Ectodermal cell (in vitro differentiated cells): ENCODE data around the gene PLEKHA1.

Experiments used
- H3K27ac ChIP-seq: 2 replicates; pipeline ENCODE4 v1.7.0; 2013; ENCODE audit warnings: mild to moderate bottlenecking, low read depth, low read length; ENCODE audit not compliant: insufficient read depth, poor library complexity, severe bottlenecking
- H3K27me3 ChIP-seq: 2 replicates; pipeline ENCODE4 v1.7.0; 2013; ENCODE audit warnings: mild to moderate bottlenecking, low read length; ENCODE audit not compliant: insufficient read depth, control insufficient read depth, poor library complexity, severe bottlenecking
- H3K36me3 ChIP-seq: one replicate; pipeline ENCODE4 v1.7.0; 2013; ENCODE audit warnings: low read length; ENCODE audit not compliant: control insufficient read depth, insufficient read depth
- H3K4me1 ChIP-seq: one replicate; pipeline ENCODE4 v1.7.0; 2013; ENCODE audit warnings: low read length; ENCODE audit not compliant: control insufficient read depth, insufficient read depth
- H3K4me3 ChIP-seq: 2 replicates; pipeline ENCODE4 v1.7.0; 2013; ENCODE audit warnings: low read depth, low read length, control low read depth; ENCODE audit not compliant: insufficient read depth
- H3K9me3 ChIP-seq: 2 replicates; pipeline ENCODE4 v1.7.0; 2013; ENCODE audit warnings: mild to moderate bottlenecking, low read length, moderate library complexity; ENCODE audit not compliant: control insufficient read depth
- WGBS, 2 experiments: methylation state at CpG; one replicate each; pipeline ENCODE4 v1.1.7; 2013; ENCODE audit warnings: missing lambda C conversion rate in 2 of 2; 5-methylcytosine and 5-hydroxymethylcytosine counted together

PLEKHA1 gene

DNA sequence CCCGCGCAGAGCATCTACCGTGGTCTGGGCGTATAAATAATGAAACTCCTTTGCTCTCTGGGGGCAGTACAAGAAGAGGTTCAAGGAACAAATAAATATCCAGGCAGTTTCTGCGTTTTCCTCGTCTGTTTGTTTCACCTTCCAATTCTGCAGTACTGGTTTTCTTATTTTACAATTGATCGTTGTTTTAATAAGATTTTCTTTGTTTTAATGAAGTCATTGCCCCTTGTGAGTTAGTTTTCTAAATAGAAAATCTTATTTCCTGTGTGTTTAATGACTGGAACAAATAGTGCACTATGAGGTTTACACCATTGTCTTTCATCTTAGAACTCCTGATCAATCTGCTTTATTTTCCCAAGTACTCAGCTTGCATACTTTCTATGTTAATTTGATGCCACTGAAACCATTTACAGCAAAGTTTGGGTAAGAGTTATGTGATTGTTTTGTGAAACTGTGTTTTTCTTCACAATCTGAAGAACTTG, 1.2 kb downstream of the PLEKHA1 start:
- no peak overlapping the region for H3K27ac ChIP-seq
- peak overlapping the region; percentile 54 for H3K4me3 ChIP-seq
- no peaks in the 10 kb centered on the region for H3K9me3 ChIP-seq
- 22 to 24% methylated on average over 7 of the region's 7 CpGs for WGBS, 2 experiments
- H3K36me3 ChIP-seq: no peaks in the 10 kb centered on the region
- peaks cover 4% of the 10 kb centered on the region for H3K4me1 ChIP-seq
- H3K27me3 ChIP-seq: peaks cover 24% of the 10 kb centered on the region

DNA sequence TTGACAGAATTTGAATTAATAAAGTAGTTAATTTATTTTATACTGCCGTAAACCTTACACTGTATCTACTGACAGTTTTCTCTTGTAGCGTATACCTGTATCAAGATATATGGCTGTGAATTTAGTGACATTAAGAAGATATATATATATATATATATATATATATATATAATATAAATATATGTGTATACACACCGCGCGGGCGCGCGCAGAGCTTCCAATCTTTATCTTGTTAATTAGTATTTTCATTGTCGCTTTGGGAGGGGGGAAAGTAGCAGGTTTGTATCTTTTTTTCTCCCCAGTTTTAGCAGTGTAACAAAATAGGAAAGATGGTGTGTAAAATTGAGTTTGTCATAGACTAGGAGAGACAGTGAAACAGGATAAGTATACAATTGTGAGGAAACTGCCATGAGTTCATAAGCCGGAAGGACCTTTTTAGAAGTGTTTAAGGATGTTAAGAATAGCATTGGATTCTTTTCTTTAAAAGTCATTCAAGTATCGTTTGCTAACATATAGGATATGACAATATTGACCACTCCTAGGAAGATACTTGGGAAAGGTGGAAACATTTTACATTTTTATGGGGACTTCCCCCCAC, 2.0 kb downstream of the PLEKHA1 start:
- Histone ChIP-seq H3K27me3 (peaks cover 24% of the 10 kb centered on the region), H3K9me3 (no peaks in the 10 kb centered on the region), H3K36me3 (no peaks in the 10 kb centered on the region), H3K4me3 (no peak overlapping the region), H3K4me1 (peaks cover 4% of the 10 kb centered on the region), H3K27ac (no peak overlapping the region)
- WGBS, 2 experiments: 92 to 97% methylated on average over 7 to 9 of the region's 11 CpGs

DNA sequence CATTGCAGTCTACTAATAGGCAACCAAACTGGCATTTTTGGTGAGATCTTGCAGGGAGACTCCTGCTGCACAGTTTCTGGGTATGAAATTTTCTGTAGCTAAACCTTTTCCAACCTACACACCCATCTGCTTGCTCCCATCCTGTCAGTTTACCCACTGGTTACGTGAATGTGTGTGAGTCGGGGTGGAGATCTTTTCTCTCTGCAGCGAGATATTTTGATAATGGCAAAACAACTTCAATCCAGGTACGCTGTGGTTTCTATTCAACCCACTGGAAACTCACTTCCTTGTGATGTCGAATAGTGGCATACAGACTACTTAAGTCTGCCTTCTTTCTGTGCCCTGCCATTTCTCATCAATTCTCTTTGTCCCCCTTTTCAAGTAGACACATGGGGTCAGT, 4.5 kb downstream of the PLEKHA1 start:
- H3K27ac ChIP-seq: no peak overlapping the region
- H3K9me3 ChIP-seq: no peaks in the 10 kb centered on the region
- peaks cover 9% of the 10 kb centered on the region for H3K27me3 ChIP-seq
- H3K4me3 ChIP-seq: no peak overlapping the region
- WGBS, 2 experiments: 95 to 97% methylated on average over 5 of the region's 5 CpGs
- no peaks in the 10 kb centered on the region for H3K36me3 ChIP-seq
- H3K4me1 ChIP-seq: no peaks in the 10 kb centered on the region

- peaks cover 7% of the 10 kb centered on the region for H3K27me3 ChIP-seq
- no peaks in the 10 kb centered on the region for H3K9me3 ChIP-seq
- 96 to 100% methylated on average over 1 to 2 of the region's 2 CpGs for WGBS, 2 experiments
- H3K4me1 ChIP-seq: no peaks in the 10 kb centered on the region
- H3K4me3 ChIP-seq: no peak overlapping the region
- H3K36me3 ChIP-seq: no peaks in the 10 kb centered on the region
- no peak overlapping the region for H3K27ac ChIP-seq
Measured at GRCh38 chr10:122379537-122379936, 5.0 kb downstream of the PLEKHA1 start.

DNA sequence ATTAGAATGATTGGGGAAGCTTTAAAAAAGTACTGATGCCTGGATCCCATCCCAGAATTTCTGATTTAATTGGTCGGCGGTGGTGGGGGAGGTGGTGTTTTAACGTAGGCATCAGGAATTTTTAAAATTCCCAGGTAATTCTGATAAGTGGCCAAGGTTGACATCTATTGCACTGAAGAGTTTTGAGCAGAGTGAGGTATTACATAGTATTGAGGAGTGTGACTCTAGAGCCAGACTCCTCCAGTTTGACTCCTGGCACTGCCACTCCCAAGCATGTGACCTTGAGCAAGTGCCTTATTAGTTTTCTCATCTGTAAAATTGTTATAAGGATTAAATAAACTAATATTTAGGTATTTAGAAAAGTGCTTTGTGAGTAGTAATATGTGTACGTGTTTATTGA, 6.2 kb downstream of the PLEKHA1 start:
- peaks cover 1% of the 10 kb centered on the region for H3K27me3 ChIP-seq
- no peak overlapping the region for H3K27ac ChIP-seq
- WGBS, 2 experiments: 93 to 96% methylated on average over 4 of the region's 4 CpGs
- no peaks in the 10 kb centered on the region for H3K36me3 ChIP-seq
- no peaks in the 10 kb centered on the region for H3K9me3 ChIP-seq
- no peaks in the 10 kb centered on the region for H3K4me1 ChIP-seq
- no peak overlapping the region for H3K4me3 ChIP-seq

DNA sequence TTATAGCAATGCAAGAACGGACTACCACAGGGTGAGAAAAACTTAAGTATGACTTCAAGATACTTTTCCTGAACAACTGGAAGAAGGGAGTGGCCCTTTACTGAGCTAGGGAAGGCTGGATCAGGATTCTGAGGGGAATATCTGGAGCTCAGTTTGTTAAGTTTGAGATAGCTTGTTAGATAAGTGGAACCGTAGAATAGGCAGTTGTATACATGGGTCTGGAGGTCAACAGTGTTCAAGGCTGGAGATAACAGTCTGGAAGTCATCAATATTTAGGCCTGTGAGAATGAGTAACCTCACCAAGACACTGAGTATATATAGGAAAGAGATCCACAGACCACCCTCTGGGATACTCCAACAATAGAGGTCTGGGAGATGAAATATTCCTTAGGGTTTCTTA, 7.2 kb downstream of the PLEKHA1 start:
- Histone ChIP-seq H3K9me3 (no peaks in the 10 kb centered on the region), H3K36me3 (no peaks in the 10 kb centered on the region), H3K4me3 (no peak overlapping the region), H3K27ac (no peak overlapping the region), H3K4me1 (no peaks in the 10 kb centered on the region), H3K27me3 (no peaks in the 10 kb centered on the region)
- WGBS, 2 experiments: 67 to 73% methylated on average over 2 of the region's 2 CpGs

DNA sequence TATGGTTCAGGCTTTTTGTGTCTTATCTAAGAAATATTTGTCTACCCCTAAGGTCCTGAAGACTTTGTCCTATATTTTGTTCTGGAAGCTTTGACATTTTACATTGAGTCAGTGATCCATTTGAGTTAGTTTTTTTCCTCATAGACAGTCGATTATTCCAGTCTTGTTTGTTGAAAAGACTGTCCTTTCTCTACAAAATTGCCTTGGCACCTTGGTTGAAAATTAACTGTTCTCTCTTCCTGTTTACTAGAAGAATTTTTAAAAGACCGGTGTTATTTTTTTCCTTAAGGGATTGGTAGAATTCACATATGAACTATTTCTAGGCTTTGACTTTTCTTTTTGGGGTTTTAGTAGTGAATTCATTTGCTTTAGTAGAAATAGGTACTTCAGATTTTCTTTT, 12.0 kb downstream of the PLEKHA1 start:
- 97 to 100% methylated on average over 2 of the region's 2 CpGs for WGBS, 2 experiments
- Histone ChIP-seq H3K27me3 (no peaks in the 10 kb centered on the region), H3K4me3 (no peak overlapping the region), H3K9me3 (no peaks in the 10 kb centered on the region), H3K4me1 (no peaks in the 10 kb centered on the region), H3K36me3 (no peaks in the 10 kb centered on the region), H3K27ac (no peak overlapping the region)

DNA sequence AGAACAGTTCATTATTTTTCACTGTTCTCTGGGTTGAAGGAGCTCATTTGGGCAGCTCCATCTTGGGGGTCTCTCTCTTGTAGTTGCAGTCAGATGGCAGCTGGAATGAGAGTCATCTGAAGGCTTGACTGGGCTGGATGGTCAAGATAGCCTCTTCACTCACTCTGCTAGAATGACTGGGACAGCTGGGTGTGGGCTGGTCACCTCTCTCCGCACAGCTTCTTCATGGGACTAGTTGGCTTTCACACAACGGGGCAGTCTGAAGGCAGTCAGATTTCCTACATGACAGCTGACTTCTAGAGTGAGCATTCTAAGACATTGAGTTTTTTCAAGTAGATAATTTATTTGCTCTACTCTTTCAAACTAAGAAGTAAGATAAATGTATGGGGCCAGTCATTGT, 13.1 kb downstream of the PLEKHA1 start:
- Histone ChIP-seq H3K27ac (no peak overlapping the region), H3K4me1 (no peaks in the 10 kb centered on the region), H3K36me3 (no peaks in the 10 kb centered on the region), H3K27me3 (no peaks in the 10 kb centered on the region), H3K9me3 (no peaks in the 10 kb centered on the region), H3K4me3 (no peak overlapping the region)
- 90 to 95% methylated on average over 2 of the region's 2 CpGs for WGBS, 2 experiments

DNA sequence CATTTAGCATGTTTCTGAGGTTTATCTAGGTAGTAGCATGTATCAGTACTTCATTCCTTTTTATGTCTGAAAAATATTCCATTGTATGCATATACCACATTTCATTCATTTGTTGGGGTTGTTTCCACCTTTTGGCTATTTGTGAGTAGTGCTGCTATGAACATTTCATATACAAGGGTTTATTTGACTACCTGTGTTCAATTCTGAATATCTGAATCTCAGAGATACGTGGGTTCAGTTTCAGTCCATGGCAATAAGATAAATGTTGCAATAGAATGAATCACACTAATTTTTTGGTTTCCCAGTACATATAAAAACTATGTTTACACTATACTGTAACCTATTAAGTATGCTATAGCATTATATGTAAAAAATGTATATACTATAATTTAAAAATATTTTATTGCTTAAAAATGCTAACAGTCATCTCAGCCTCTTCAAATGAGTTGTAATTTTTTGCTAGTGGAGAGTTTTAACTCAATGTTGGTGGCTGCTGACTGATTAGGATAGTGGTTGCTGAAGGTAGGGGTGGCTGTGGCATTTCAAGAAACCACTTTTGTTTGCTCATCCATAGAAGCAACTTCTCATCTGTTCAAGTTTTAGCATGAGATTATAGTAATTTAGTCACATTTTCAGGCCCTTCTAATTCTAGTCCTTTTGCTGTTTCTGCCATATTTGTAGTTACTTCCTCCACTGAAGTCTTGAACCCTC, 13.9 kb downstream of the PLEKHA1 start:
- no peak overlapping the region for H3K4me3 ChIP-seq
- no peaks in the 10 kb centered on the region for H3K9me3 ChIP-seq
- H3K36me3 ChIP-seq: no peaks in the 10 kb centered on the region
- H3K4me1 ChIP-seq: no peaks in the 10 kb centered on the region
- no peak overlapping the region for H3K27ac ChIP-seq
- WGBS, 2 experiments: 89% methylated on average over 1 of the region's 1 CpG; no CpG with 5 or more reads in 1 of the 2 experiments
- no peaks in the 10 kb centered on the region for H3K27me3 ChIP-seq

DNA sequence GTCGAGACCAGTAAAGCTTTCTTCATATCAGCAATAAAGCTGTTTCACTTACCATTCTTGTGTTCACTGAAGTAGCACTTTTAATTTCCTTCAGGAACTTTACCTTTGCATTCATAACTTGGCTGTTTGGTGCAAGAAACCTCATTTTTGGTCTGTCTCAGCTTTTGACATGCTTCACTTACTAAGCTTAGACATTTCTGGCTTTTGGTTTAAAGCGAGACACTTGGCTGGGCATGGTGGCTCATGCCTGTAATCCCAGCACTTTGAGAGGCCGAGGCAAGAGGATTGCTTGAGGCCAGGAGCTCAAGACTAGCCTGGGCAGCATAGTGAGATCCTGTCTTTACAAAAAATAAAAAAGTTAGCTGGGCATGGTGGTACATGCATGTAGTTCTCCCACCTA, 15.8 kb downstream of the PLEKHA1 start:
- WGBS, 2 experiments: 88 to 93% methylated on average over 3 of the region's 3 CpGs
- no peaks in the 10 kb centered on the region for H3K36me3 ChIP-seq
- H3K27ac ChIP-seq: no peak overlapping the region
- no peaks in the 10 kb centered on the region for H3K27me3 ChIP-seq
- no peaks in the 10 kb centered on the region for H3K4me1 ChIP-seq
- no peak overlapping the region for H3K4me3 ChIP-seq
- no peaks in the 10 kb centered on the region for H3K9me3 ChIP-seq
